ENCODE measurements around the gene GLTP.

The GLTP gene

DNA sequence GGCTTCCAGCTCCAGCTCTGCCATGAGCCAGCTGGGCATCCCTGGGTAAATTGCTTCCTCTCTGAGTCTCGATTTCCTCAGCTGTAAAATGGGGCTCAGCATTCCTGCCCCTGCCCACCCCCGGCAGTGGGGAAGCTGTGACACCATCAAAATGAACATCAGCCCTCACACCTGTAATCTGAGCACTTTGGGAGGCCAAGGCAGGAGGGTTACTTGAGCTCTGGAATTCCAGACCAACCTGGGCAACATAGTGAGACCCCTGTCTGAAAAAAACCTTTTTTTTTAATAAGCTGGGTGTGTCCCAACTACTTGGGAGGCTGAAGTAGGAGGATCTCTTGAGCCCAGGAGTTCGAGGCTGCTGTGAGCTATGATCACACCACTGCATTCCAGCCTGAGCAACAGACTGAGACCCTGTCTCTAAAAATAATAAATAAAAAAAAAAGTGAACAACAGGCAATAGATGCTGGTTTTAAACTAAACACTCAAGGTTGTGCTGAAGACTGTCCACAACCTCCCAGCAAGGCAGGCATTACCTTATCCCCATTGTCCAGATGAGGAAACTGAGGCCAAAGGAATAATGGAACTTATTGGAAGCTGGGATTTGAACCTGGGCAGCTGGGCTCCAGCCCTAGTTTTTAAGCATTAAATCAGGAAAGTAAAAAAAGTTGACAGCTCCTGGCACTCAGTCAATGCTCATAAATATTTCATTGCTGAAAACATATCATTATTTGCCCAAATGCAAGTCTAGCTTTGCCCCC is 51.4 kb downstream of the GLTP start:
- Mint-ChIP-seq H3K4me1 (peaks cover 4% of the 10 kb centered on the region), H3K27me3 (peaks cover 18% of the 10 kb centered on the region), H3K36me3 (no peaks in the 10 kb centered on the region), H3K4me3 (no peak overlapping the region), H3K27ac (no peak overlapping the region), H3K9me3 (no peaks in the 10 kb centered on the region)

GRCh38 chr12:109827566-109828550 is 52.5 kb downstream of the GLTP start:
- Mint-ChIP-seq H3K4me1 (no peaks in the 10 kb centered on the region), H3K9me3 (no peaks in the 10 kb centered on the region), H3K27me3 (peaks cover 13% of the 10 kb centered on the region), H3K27ac (no peak overlapping the region), H3K4me3 (no peak overlapping the region), H3K36me3 (no peaks in the 10 kb centered on the region)

DNA sequence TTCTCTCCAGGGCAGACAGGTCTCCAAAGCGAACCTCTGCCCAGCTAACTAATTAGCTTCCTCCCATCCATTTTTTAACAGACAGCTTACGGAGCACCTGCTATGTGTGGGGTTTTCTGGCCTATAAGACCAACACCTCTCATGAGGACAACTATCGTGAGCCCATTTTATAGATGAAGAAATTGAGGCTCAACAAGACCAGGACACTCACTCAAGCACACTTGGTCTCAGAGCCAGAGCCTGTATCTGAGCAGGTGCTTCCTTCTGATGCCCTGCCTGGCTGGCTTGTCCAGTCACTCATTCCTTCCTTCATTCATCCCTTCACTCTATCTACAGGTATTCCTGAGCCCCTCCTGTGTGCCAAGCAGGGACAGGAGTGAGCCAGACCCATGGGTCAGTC is 53.3 kb downstream of the GLTP start:
- no peaks in the 10 kb centered on the region for H3K9me3 Mint-ChIP-seq
- no peaks in the 10 kb centered on the region for H3K36me3 Mint-ChIP-seq
- no peak overlapping the region for H3K4me3 Mint-ChIP-seq
- peaks cover 12% of the 10 kb centered on the region for H3K27me3 Mint-ChIP-seq
- H3K4me1 Mint-ChIP-seq: no peaks in the 10 kb centered on the region
- no peak overlapping the region for H3K27ac Mint-ChIP-seq

- Mint-ChIP-seq H3K4me1 (no peaks in the 10 kb centered on the region), H3K27me3 (peaks cover 2% of the 10 kb centered on the region), H3K9me3 (no peaks in the 10 kb centered on the region), H3K27ac (no peak overlapping the region), H3K4me3 (no peak overlapping the region), H3K36me3 (no peaks in the 10 kb centered on the region)
Measured at GRCh38 chr12:109824731-109825130, 55.6 kb downstream of the GLTP start.

GRCh38 chr12:109822951-109823411 is 57.4 kb downstream of the GLTP start:
- Mint-ChIP-seq H3K9me3 (no peaks in the 10 kb centered on the region), H3K36me3 (no peaks in the 10 kb centered on the region), H3K4me3 (no peak overlapping the region), H3K27me3 (peaks cover 2% of the 10 kb centered on the region), H3K4me1 (no peaks in the 10 kb centered on the region), H3K27ac (no peak overlapping the region)

GRCh38 chr12:109822416-109822815 is 57.9 kb downstream of the GLTP start:
- Mint-ChIP-seq H3K27me3 (peaks cover under 1% of the 10 kb centered on the region), H3K27ac (no peak overlapping the region), H3K4me1 (no peaks in the 10 kb centered on the region), H3K4me3 (no peak overlapping the region), H3K9me3 (no peaks in the 10 kb centered on the region), H3K36me3 (no peaks in the 10 kb centered on the region)

DNA sequence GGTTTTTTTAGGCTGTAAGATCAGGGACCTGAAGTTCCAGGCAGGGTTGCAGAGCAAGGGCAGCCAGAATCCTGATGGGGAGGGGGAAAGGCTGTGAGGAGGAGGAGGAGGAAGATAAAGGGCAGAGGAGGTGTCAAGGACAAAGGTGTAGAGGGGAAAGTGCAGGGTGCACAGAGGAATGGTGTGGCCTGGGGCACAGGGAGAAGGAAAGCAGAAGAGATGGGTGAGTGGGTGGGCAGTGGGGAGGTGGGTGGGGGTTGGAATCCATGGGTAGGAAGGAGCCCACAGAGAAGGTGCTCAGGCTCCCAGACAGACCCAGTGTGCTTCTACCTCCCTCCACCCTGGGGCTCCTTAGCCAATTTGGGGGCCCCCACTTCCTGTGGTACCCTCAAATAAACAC is 58.4 kb downstream of the GLTP start:
- Mint-ChIP-seq H3K4me1 (no peaks in the 10 kb centered on the region), H3K4me3 (no peak overlapping the region), H3K27ac (no peak overlapping the region), H3K9me3 (no peaks in the 10 kb centered on the region), H3K36me3 (no peaks in the 10 kb centered on the region), H3K27me3 (no peaks in the 10 kb centered on the region)

- Mint-ChIP-seq H3K4me3 (no peak overlapping the region), H3K36me3 (no peaks in the 10 kb centered on the region), H3K27me3 (no peaks in the 10 kb centered on the region), H3K9me3 (no peaks in the 10 kb centered on the region), H3K4me1 (no peaks in the 10 kb centered on the region), H3K27ac (no peak overlapping the region)
Measured at GRCh38 chr12:109820816-109821381, 59.4 kb downstream of the GLTP start.

- Mint-ChIP-seq H3K4me3 (no peak overlapping the region), H3K4me1 (no peaks in the 10 kb centered on the region), H3K27me3 (no peaks in the 10 kb centered on the region), H3K36me3 (no peaks in the 10 kb centered on the region), H3K27ac (no peak overlapping the region), H3K9me3 (no peaks in the 10 kb centered on the region)
Measured at GRCh38 chr12:109818905-109819500, 61.3 kb downstream of the GLTP start.

DNA sequence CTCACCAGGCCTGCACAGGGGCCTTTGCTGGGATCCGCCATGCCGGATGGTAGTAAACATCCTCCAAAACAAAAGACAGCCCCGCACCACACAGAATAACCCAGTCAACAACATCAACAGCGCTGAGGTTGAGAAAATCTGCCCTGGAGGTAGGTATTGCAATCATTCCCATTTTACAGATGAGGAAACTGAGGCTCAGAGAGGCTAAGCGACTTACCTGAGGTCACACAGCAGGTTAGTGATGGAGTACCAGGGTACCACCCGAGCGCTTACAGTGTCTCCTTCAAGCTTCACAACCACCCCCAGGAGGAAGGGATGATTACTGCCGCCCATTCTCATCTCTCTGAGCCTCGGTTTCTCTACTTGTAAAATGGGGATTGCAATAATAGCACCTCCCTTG is 62.1 kb downstream of the GLTP start:
- Mint-ChIP-seq H3K4me1 (no peaks in the 10 kb centered on the region), H3K4me3 (no peak overlapping the region), H3K27ac (no peak overlapping the region), H3K9me3 (no peaks in the 10 kb centered on the region), H3K36me3 (no peaks in the 10 kb centered on the region), H3K27me3 (no peaks in the 10 kb centered on the region)

- H3K4me1 Mint-ChIP-seq: no peaks in the 10 kb centered on the region
- H3K4me3 Mint-ChIP-seq: no peak overlapping the region
- H3K27ac Mint-ChIP-seq: no peak overlapping the region
- no peaks in the 10 kb centered on the region for H3K27me3 Mint-ChIP-seq
- H3K9me3 Mint-ChIP-seq: no peaks in the 10 kb centered on the region
- H3K36me3 Mint-ChIP-seq: no peaks in the 10 kb centered on the region
Measured at GRCh38 chr12:109817627-109818231, 62.6 kb downstream of the GLTP start.

- no peak overlapping the region for H3K4me3 Mint-ChIP-seq
- no peak overlapping the region for H3K27ac Mint-ChIP-seq
- H3K4me1 Mint-ChIP-seq: no peaks in the 10 kb centered on the region
- H3K36me3 Mint-ChIP-seq: no peaks in the 10 kb centered on the region
- H3K27me3 Mint-ChIP-seq: no peaks in the 10 kb centered on the region
- no peaks in the 10 kb centered on the region for H3K9me3 Mint-ChIP-seq
Measured at GRCh38 chr12:109816870-109817269, 63.5 kb downstream of the GLTP start.

DNA sequence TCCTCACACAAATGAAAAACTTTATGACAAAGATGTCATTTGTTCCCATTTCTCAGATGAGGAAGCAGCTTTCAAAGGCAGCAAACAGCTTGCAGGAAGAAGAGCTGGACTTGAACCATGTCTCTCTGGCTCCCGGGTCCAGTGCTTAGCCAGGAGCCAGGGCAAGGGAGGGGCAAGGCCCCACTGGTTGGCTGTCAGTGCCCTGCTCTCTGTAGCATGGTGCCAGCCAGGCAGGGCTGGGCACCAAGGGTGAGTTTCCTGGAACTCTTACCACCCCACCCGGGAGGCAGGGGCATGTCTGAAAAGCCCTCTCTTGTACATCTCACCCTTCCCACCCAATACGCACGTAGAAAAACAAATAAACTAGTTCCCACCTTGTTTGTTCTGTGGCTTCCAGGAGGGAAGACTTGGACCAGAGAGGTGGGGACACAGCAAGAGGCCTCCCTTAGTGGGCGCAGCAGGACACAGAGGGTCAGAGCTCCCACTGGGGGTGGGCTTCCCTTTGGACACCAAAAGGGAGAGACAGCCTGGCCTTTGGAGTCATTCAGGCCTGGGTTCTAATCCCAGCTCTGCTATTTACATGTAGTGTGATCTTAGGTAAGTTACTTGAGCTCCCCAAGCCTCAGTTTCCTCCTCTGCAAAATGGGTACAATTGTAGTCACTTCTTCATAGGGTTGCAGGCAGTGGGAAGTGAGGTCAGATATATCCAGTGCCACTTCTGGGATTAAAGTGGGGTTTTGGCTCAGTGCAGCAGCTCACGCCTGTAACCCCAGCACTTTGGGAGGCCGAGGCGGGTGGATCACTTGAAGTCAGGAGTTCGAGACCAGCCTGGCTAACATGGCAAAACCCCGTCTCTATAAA is 64.4 kb downstream of the GLTP start:
- Mint-ChIP-seq H3K36me3 (no peaks in the 10 kb centered on the region), H3K4me1 (no peaks in the 10 kb centered on the region), H3K27ac (no peak overlapping the region), H3K9me3 (no peaks in the 10 kb centered on the region), H3K27me3 (no peaks in the 10 kb centered on the region), H3K4me3 (no peak overlapping the region)

GRCh38 chr12:109815225-109815624 is 65.1 kb downstream of the GLTP start:
- H3K9me3 Mint-ChIP-seq: no peaks in the 10 kb centered on the region
- H3K27ac Mint-ChIP-seq: no peak overlapping the region
- H3K4me3 Mint-ChIP-seq: no peak overlapping the region
- no peaks in the 10 kb centered on the region for H3K36me3 Mint-ChIP-seq
- no peaks in the 10 kb centered on the region for H3K4me1 Mint-ChIP-seq
- no peaks in the 10 kb centered on the region for H3K27me3 Mint-ChIP-seq

Data from activated naive CD4-positive, alpha-beta T cell treated with anti-CD3 and anti-CD28 coated beads, Interleukin-2, amount 50 U/mL, for 24 hours (primary cell).